Activated T-cell treated with anti-CD3 and anti-CD28 coated beads for 1 hour (primary cell): Measurements from ENCODE around the gene CHAMP1.

Source experiments
- DNase-seq: peaks from one replicate; pipeline ENCODE4 v3.0.0-alpha.2; 2020; ENCODE audit warnings: low read depth

Gene CHAMP1, protein sequence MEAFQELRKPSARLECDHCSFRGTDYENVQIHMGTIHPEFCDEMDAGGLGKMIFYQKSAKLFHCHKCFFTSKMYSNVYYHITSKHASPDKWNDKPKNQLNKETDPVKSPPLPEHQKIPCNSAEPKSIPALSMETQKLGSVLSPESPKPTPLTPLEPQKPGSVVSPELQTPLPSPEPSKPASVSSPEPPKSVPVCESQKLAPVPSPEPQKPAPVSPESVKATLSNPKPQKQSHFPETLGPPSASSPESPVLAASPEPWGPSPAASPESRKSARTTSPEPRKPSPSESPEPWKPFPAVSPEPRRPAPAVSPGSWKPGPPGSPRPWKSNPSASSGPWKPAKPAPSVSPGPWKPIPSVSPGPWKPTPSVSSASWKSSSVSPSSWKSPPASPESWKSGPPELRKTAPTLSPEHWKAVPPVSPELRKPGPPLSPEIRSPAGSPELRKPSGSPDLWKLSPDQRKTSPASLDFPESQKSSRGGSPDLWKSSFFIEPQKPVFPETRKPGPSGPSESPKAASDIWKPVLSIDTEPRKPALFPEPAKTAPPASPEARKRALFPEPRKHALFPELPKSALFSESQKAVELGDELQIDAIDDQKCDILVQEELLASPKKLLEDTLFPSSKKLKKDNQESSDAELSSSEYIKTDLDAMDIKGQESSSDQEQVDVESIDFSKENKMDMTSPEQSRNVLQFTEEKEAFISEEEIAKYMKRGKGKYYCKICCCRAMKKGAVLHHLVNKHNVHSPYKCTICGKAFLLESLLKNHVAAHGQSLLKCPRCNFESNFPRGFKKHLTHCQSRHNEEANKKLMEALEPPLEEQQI

DNA sequence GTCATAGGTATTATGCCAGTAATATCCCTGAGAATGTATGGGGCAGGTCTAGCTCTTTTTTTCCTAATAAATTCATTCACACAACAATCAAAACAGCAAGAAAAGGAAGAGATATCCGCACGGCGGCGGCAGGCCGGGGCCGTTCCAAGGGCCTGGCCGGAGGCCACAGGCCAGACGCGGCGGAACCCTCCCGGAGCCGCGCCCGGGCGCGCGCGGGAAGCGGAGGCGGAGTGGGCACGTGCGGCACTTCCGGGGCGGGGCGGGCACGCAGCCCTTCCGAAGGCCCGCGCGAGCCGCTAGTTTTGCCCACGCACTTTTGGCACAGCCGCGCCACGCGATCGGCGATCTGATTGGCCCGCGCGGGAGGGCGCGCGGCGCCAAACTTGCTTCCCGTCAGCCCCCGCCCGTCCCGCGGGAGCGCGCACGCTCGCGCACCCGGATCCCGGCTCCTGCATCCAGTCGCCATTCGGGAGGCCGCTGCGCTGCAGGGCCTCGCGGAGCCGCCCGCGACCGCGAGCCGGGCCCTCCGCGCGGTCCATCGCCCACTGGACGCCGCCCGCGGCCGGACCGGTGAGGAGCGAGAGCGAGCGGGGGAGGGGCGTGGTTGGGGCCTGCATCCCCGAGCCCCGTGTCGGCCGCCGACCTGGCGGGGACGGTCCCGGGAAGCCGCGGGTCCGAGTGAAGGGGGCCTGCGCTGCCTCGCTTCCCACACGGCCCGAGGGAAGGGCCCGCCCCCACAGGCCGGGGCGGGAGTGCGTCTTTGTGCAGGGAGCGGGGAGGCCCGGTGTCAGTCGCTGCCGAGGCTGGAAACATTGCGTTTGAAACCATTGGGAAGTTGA, at the start of gene CHAMP1:
CHAMP1 (plus strand) TSS at position 430 of the 839 bp plus-strand sequence. CDS start 9,340 bp downstream, outside the sequence.
- DNase-seq: peak; percentile 83

- DNase-seq: no peak
These were observed 49.3 kb upstream of the CHAMP1 start for GRCh38 chr13:114264886-114265611.

DNA sequence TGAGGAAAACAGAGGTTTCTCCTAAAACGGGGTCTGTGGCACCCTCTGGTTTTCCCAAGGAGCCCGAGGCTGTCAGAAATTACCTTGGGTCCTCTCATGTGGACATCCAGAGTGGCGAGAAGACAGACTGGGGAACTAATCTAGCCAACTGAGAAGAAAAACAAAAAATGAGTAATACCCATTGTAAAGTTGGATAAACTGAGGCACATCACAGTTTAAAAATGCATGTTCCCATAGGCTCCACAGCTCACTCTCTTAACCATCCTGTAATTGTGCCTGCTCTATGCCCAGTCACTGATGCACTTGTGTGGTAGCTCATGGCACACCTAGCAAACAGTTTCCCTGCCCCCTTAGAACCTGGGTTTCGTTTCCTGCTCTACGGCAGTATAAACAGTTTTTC, 48.1 kb upstream of the CHAMP1 start:
- no peak for DNase-seq

DNA sequence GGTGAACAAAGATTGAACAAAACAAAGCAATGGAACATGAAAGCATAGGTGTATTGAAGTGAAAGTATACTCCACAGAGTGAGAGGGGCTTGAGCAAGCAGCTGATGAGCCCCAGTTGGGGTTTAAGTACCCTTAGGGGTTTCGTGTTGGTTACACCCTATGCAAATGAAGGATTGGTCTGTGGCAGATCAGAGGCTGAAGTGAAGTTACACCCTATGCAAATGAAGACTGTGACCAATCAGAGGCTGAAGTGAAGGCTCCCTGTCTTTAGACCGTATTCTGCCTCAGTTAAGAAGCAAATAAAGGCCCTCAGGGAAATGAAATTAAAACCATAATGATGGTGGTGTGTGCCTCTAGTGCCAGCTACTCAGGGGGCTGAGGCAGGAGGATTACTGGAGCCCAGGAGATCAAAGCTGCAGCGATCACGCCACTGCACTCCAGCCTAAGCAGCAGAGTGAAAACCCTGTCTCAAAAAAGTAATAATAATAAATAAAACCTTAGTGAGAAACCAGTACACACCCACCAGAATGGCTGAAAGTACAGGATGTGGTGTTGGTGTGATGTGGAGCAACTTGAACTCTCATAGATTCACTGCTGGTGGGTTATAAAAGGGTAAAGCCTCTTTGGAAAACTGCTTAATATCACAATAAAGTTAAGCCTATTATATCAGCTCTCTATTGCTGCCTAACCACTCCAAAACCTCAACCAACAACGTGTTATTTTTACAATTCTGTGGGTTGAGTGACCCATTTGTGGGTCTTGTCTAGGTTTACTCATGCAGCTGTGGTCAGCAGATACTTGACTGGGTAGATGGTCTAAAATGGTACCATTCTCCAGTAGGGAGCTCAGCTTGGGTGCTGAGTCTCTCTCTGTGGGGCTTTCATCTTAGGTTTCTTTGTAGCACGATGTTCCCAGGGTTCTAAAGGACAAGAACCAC, 45.7 kb upstream of the CHAMP1 start:
- DNase-seq: no peak

DNA sequence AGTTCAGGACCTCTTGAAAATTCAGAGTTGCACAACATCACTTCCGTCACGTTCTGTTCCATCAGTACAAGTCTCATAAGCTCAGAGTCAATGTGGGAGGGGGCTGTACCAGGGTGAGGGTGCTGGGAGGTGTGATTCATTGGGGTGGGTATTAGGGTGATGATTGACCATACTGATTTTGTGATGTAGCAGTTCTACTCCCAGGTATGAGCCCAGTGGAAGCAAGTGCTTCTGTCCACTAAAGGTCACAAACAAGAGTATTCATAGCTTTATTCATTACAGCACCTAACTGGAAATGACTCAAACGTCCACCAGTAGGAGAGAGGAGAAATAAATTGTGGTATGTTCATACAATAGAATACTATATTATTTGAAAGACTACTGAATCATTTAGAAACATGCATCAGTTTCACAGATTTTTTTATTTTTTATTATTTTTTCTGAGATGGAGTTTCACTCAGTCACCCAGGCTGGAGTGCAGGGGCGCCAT, 45.0 kb upstream of the CHAMP1 start:
- DNase-seq: no peak

- DNase-seq: no peak
These were observed 41.3 kb upstream of the CHAMP1 start for GRCh38 chr13:114272977-114273376.

DNA sequence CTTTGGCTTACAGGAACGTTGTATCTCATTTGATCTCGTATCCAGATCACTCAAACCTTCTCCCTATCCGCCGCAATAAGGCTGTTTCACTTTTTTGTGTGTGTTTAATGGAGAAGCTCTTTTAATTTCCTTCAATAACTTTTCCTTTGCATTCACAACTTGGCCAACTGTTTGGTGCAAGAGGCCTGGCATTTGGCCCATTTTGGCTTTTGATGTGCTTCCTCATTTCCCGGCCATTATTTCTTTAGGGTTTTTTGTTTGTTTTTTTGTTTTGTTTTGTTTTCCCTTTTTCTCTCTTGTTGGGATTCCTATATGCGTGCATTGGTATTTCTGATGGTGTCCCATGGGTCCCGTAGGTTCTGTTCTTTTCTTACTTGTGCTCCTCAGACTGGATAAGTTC, 39.0 kb upstream of the CHAMP1 start:
- no peak for DNase-seq

DNA sequence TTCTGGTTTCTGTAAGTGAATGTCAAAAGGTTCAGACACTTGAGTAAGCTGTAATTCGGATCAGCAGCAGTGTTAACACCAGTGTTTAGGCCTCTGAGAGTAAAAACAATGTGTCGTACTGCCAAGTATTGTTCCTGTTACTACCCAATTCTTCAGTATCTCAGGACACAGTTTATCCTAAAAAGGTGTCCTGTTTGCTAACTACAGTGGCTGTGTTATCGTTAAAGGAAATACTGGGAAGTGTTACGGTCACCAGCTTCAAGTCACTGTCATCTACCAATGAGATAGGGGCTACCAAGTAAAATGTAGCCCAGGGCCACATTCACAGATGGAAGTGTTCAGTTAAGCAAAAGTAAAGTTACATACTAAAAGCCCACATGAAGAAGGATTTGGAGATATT, 35.2 kb upstream of the CHAMP1 start:
- no peak for DNase-seq

DNA sequence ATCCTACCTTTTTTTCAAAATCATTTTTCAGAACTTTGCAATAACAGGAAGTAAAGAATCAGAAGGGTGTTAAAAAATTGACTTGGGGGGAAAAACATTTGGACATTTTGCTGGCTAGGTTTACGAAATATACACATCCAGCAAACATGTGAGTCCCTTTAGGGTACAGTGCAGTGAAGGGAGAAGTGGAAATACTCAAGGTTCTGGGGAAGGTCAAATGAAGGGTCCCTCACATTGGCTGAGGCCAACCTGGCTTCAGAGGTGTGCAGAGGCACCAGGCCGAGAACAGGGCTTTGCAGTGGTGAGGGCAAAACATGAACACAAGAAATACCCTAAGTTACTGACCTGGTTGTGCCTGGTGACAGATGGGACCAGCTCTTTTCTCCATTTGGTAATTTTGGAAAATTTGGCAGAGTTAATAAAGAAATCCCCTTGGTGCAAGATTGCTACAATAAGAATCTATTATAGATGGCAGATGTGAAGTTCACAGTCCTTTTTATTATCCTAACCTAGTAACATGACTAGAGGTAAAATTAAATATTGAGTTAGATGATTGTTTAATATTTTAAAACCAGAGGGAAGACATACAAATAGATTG, 34.4 kb upstream of the CHAMP1 start:
- DNase-seq: no peak

DNA sequence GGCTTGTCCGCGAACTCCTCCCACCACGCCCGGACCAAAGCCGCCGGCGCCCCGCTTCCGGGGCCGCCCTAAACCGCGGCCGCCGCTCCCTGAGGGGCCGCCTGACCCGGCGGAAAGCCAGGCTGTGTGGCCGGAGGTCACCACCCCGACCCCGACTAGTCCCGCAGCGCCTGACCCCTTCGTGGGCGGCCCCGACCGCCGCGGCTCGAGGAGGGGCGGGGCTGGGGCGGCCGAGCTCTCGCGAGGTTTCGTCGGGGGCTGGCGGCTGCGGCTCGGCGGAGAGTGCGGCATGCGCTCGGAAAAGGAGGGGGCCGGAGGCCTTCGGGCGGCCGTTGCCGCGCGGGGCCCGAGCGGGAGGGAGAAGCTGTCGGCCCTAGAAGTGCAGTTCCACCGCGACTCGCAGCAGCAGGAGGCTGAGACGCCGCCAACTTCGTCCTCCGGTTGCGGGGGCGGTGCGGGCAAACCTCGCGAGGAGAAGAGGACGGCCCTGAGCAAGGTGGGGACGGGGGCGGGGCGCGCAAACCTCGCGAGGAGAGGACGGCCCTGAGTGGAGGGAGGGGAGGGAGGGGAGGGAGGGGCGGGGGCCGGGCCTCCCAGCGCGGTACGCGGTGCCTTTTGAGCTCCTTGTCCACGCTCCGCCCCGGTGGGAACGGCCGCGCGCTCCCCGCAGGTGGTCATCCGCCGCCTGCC, 32.8 kb upstream of the CHAMP1 start, which contains the start of gene UPF3A:
UPF3A (plus strand) TSS at position 251 of the 690 bp plus-strand sequence; CDS start at position 290, 39 bp downstream.
- peak; percentile 85 for DNase-seq

- DNase-seq: peak; percentile 56
These were observed 32.1 kb upstream of the CHAMP1 start for GRCh38 chr13:114282041-114282670.

GRCh38 chr13:114283576-114283975, 30.7 kb upstream of the CHAMP1 start:
- DNase-seq: no peak

- DNase-seq: no peak
These were observed 29.6 kb upstream of the CHAMP1 start for GRCh38 chr13:114284680-114285079.

DNA sequence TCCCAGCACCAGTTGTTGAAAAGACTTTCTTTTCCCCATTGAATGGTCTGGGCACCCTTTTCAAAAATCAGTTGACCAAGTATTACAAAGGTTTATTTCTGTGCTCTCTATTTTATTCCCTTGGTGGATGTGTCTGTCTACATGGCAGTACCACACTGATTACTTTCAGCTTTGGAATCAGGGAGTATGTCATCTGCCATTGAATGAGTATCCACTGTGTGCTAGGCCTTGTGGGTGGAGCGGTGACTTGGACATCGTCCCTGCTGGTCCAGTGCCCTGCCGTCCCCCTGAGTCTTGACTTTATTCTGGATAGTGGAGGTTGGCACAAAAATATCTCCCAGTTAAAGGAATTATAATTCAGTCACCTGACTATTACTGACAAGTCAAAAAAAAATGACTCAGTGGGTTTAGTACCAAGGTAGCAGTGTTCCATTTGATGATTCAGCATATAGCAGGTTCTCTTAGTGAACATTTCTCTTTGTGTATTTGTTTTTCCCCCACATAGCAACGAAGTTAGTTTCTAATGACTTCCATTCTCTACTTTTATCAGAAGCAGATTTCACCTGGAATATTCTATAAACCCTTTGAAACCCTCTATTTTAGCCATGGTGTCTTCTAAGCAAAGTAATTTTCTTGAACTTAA, 29.0 kb upstream of the CHAMP1 start:
- DNase-seq: no peak

GRCh38 chr13:114286808-114287207, 27.5 kb upstream of the CHAMP1 start:
- no peak for DNase-seq

DNA sequence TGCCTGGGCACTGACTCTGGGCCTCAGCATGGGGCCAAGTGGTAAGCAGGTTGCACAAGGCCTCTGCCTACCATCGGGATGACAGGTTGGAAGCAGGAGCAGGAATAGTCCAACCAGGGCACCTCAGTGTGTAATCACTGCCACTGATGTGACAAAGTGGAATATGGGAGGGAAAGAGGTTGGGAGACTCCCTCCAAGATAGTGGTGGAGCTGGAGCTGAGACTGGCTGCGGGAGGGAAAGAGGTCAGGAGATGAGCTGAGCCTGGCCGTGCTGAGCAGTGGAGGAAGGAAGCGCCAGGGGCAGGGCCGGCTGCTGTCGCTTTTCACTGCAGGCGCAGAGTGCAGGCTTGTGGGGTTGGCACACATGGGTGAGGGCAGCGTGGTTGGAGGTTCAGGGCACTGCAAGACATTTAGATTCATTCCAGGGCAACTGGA, 26.1 kb upstream of the CHAMP1 start:
- DNase-seq: no peak

DNA sequence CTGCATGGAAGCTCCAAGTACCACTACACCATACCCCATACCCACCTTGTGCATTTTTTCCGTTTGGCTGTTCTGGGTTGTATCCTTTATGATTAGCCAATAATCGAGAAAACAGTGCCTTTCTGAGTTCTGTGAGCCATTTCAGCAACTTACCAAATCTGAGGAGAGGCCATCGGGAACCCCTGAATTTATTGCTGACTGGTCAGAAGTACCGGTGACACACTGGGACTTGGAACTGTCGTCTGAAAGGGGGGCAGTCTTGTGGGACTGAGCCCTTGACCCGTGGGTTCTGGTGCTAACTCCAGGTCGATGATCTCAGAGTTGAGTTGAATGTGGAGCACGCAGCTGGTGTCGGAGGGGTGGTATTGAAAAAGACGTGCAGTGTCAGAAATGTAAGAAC, 17.9 kb upstream of the CHAMP1 start:
- no peak for DNase-seq

DNA sequence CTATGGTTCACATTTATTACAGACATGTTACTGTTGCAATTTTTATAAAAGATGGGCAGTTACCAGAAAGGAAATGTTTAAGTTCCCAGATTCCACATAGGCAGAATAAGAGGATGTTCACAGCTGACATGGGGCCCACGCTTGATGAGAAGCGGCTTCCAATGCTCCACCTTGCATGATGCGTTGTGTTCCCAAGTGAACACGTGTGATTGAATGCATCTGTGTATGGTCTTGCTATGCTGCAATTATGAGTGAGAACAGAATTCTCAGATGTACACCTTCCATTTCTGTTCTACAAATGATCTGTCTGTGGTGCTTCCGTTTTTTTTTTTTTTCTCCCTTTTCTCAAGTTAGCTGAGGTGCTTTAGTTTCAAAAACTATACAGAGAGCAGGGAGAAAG, 17.4 kb upstream of the CHAMP1 start:
- no peak for DNase-seq
